B cell (primary cell): ENCODE results near the gene ELL. TPM values are rescaled to one million over a fixed set of nuclear protein-coding genes. Genes with fewer than 3 reads are reported as not detected.

ENCODE experiments used
- ATAC-seq: fragments of 200-7000 bp; cut with Tn5 transposase; one replicate; pipeline ENCODE4 v1.10.0; 2021; ENCODE audit warnings: low read depth, mild to moderate bottlenecking, moderate number of reproducible peaks, moderate library complexity
- CTCF ChIA-PET: fragments of 350-600 bp; sonication (Branson Sonifier 250); formaldehyde crosslinking; loops from one replicate; lab custom pipeline; 2021; ENCODE audit warnings: antibody characterized with exemption, inconsistent platforms; lab: Charles Lee
- POLR2A ChIA-PET: fragments of 350-600 bp; sonication (Branson Sonifier 250); formaldehyde crosslinking; loops from one replicate; lab custom pipeline; 2021; ENCODE audit warnings: antibody characterized with exemption; lab: Charles Lee
- DNase-seq: peaks from one replicate; pipeline ENCODE4 v3.0.0; 2013
- H2AFZ ChIP-seq: 2 replicates; pipeline ENCODE4 v1.6.1; 2012; ENCODE audit warnings: mild to moderate bottlenecking, low read depth, low read length; ENCODE audit not compliant: insufficient read depth, poor library complexity, severe bottlenecking
- H3K27ac ChIP-seq, 2 donors: 1 replicate in 1 of 2; 2 replicates in 1 of 2; pipeline ENCODE4 v1.5.1; 2012 to 2013; ENCODE audit warnings: low read length in 2 of 2, mild to moderate bottlenecking in 2 of 2, moderate library complexity in 1 of 2
- H3K27me3 ChIP-seq, 4 experiments: fragments of 200-600 bp in 1 of 4; sonication (generic) in 1 of 4; replicated peaks in 1 of 4; 1 replicate in 2 of 4; 2 replicates in 2 of 4; pipeline versions ENCODE4 v1.6.1 to v1.7.0; 2013 to 2016; ENCODE audit warnings: low read length in 3 of 4, mild to moderate bottlenecking in 2 of 4, mixed read lengths in 1 of 4, moderate library complexity in 1 of 4; ENCODE audit not compliant: insufficient read depth in 4 of 4, control insufficient read depth in 3 of 4; ENCODE audit errors: control extremely low read depth in 1 of 4
- H3K36me3 ChIP-seq, 2 experiments: replicated peaks in 1 of 2; 1 replicate in 1 of 2; 2 replicates in 1 of 2; pipeline versions ENCODE4 v1.6.1 to v1.7.1; 2013; ENCODE audit warnings: low read length in 1 of 2; ENCODE audit not compliant: insufficient read depth in 2 of 2, control insufficient read depth in 1 of 2; ENCODE audit errors: control extremely low read depth in 1 of 2, extremely low read depth in 1 of 2
- H3K4me1 ChIP-seq, 2 donors: fragments of 200-600 bp in 1 of 2; sonication (generic) in 1 of 2; 1 replicate in 1 of 2; 2 replicates in 1 of 2; pipeline versions ENCODE4 v1.5.1 to v1.6.1; 2013 to 2017; ENCODE audit warnings: low read length in 2 of 2; ENCODE audit not compliant: control insufficient read depth in 2 of 2, insufficient read depth in 2 of 2
- H3K4me2 ChIP-seq: replicated peaks from 2 replicates; pipeline ENCODE3; 2012; ENCODE audit warnings: mild to moderate bottlenecking, low read depth, low read length; ENCODE audit not compliant: poor library complexity, severe bottlenecking
- H3K4me3 ChIP-seq, 5 experiments: fragments of 200-600 bp in 1 of 5; sonication (generic) in 1 of 5; 1 replicate in 3 of 5; 2 replicates in 2 of 5; pipeline versions ENCODE4 v1.5.1 to v1.7.0; 2011 to 2016; ENCODE audit warnings: low read length in 4 of 5, mild to moderate bottlenecking in 4 of 5, low read depth in 2 of 5, control low read depth in 1 of 5, moderate library complexity in 1 of 5; ENCODE audit not compliant: insufficient read depth in 1 of 5; ENCODE audit errors: control extremely low read depth in 1 of 5, extremely low read depth in 1 of 5
- H3K79me2 ChIP-seq: fragments of 200-600 bp; sonication (generic); one replicate; pipeline ENCODE4 v1.6.0; 2016; ENCODE audit warnings: low read length; ENCODE audit not compliant: control insufficient read depth, insufficient read depth
- H3K9ac ChIP-seq: fragments of 200-600 bp; sonication (generic); 2 replicates; pipeline ENCODE4 v1.6.1; 2017; ENCODE audit warnings: mild to moderate bottlenecking, low read length, moderate library complexity
- H3K9me3 ChIP-seq, 3 donors: one replicate each; pipeline versions ENCODE4 v1.6.1 to v1.7.1; 2013; ENCODE audit warnings: low read length in 2 of 3; ENCODE audit not compliant: control insufficient read depth in 2 of 3, insufficient read depth in 1 of 3; ENCODE audit errors: control extremely low read depth in 1 of 3
- H4K20me1 ChIP-seq: 2 replicates; pipeline ENCODE4 v1.6.0; 2012; ENCODE audit warnings: mild to moderate bottlenecking, low read length; ENCODE audit not compliant: insufficient read depth, control insufficient read depth, poor library complexity, severe bottlenecking
- H3K27ac Mint-ChIP-seq: one replicate; pipeline ENCODE4 v1.8.0; 2021; ENCODE audit warnings: mixed read lengths
- H3K27me3 Mint-ChIP-seq: one replicate; pipeline ENCODE4 v1.8.0; 2021; ENCODE audit warnings: mixed read lengths
- H3K4me1 Mint-ChIP-seq: one replicate; pipeline ENCODE4 v1.8.0; 2021; ENCODE audit warnings: mixed read lengths
- H3K4me3 Mint-ChIP-seq: one replicate; pipeline ENCODE4 v1.8.0; 2021; ENCODE audit warnings: mixed read lengths
- H3K9me3 Mint-ChIP-seq: one replicate; pipeline ENCODE4 v1.8.0; 2022; ENCODE audit warnings: mixed read lengths; ENCODE audit not compliant: insufficient read depth
- EZH2 ChIP-seq: IDR thresholded peaks from 2 replicates; pipeline ENCODE4 v1.6.1; 2012; ENCODE audit warnings: borderline replicate concordance, low read depth, mild to moderate bottlenecking, moderate library complexity, low read length; ENCODE audit not compliant: insufficient read depth, poor library complexity, severe bottlenecking
- WGBS: methylation state at CpG from one replicate; pipeline ENCODE4 v1.1.5; 2013; ENCODE audit warnings: missing lambda C conversion rate; ENCODE audit not compliant: insufficient coverage; 5-methylcytosine and 5-hydroxymethylcytosine counted together
- intact Hi-C: fragments of 100-400 bp; cut with micrococcal nuclease; formaldehyde crosslinking; loops from one replicate; pipeline ENCODE4 v1.10.0; 2022
- polyA plus RNA-seq: library from polyadenylated mRNA; depleted of rRNA; stranded (reverse); fragments of >200 nt; gene quantifications from 2 replicates; pipeline ENCODE4 v1.2.3, GENCODE V29; 2012
- total RNA-seq, 2 donors: library from RNA; stranded (reverse); fragments of 120-200 nt in 1 of 2; gene quantifications; 1 replicate in 1 of 2; 2 replicates in 1 of 2; pipeline versions ENCODE4 v1.2.3 to v1.2.4, GENCODE V29; 2013 to 2022
- TF ChIP-seq, protein P1 (sequence below): fragments of 200-600 bp; IDR thresholded peaks from one replicate; pipeline ENCODE4 v1.8.0; 2022; ENCODE audit warnings: antibody characterized with exemption, mild to moderate bottlenecking

ELL gene
- total and polyA plus RNA-seq, 2 donors (not counting 1 experiment from before 2014, with no cell fraction given), result 21.2 to 31.4 TPM

GRCh38 chr19:18508585-18508984 lies 13.3 kb downstream of the ELL start:
- ChIA-PET POLR2A (no interaction called here), CTCF (interaction anchor here (0.6 to 2.5 kb wide), 2 partner anchors 11 to 339 kb away, joined by 3 to 7 read pairs; no protein-coding TSS in a partner anchor)
- WGBS, result 86% methylated on average over 5 of the region's 7 CpGs
- H3K4me3 ChIP-seq, result no peak overlapping the region
- H4K20me1 ChIP-seq, result peaks cover 96% of the 10 kb centered on the region
- no peaks in the 10 kb centered on the region for H3K9me3 Mint-ChIP-seq
- H3K9ac ChIP-seq, result no peak overlapping the region
- no peak for ATAC-seq
- intact Hi-C loops, result no loop called here
- H3K36me3 ChIP-seq, result peaks cover 0 to 5% of the 10 kb centered on the region in 2 experiments
- H3K4me3 Mint-ChIP-seq, result no peak overlapping the region
- H3K4me2 ChIP-seq, result no peak overlapping the region
- peaks cover 4 to 45% of the 10 kb centered on the region in 2 donors for H3K4me1 ChIP-seq
- DNase-seq, result no peak
- no peak overlapping the region for H2AFZ ChIP-seq
- peaks cover 100% of the 10 kb centered on the region for H3K79me2 ChIP-seq
- TF ChIP-seq EZH2, result no peak
- TF ChIP-seq, protein P1, sequence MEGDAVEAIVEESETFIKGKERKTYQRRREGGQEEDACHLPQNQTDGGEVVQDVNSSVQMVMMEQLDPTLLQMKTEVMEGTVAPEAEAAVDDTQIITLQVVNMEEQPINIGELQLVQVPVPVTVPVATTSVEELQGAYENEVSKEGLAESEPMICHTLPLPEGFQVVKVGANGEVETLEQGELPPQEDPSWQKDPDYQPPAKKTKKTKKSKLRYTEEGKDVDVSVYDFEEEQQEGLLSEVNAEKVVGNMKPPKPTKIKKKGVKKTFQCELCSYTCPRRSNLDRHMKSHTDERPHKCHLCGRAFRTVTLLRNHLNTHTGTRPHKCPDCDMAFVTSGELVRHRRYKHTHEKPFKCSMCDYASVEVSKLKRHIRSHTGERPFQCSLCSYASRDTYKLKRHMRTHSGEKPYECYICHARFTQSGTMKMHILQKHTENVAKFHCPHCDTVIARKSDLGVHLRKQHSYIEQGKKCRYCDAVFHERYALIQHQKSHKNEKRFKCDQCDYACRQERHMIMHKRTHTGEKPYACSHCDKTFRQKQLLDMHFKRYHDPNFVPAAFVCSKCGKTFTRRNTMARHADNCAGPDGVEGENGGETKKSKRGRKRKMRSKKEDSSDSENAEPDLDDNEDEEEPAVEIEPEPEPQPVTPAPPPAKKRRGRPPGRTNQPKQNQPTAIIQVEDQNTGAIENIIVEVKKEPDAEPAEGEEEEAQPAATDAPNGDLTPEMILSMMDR, result no peak
- no peaks in the 10 kb centered on the region for H3K27me3 ChIP-seq
- no peaks in the 10 kb centered on the region for H3K27me3 Mint-ChIP-seq
- no peak overlapping the region for H3K27ac ChIP-seq
- no peak overlapping the region for H3K27ac Mint-ChIP-seq
- no peaks in the 10 kb centered on the region for H3K9me3 ChIP-seq
- peaks cover 65% of the 10 kb centered on the region for H3K4me1 Mint-ChIP-seq

DNA sequence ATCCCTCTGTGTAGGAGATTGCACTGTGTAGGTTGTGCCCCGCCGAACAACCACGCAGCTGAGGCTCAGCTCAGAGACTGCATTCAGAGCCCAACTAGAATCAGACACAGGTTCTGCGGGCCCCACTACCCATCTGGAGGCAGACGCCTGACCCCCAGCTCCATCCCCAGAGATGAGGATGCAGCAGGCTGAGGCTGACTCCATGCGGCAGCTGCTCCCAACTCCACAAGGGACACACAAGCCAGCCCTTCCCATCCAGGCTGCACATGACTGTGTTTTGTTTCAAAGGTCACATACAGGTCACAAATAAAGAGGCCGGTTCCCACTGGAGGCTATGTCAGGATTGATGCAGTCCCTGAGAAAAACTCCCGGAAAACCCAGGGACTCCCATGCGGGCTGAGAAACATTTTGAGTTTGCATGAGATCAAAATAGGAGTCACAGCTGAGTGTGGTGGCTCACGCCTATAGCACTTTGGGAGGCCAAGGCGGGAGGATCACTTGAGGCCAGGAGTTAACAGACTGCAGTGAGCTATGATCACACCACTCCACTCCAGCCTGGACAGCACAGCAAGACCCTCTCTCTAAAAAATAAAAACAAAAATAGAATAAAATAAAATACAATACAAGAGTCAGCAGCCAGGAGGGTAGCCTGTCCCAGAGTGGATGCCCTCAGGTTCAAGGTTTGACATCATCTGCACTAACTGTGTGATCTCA lies 14.0 kb downstream of the ELL start:
- peaks cover 67% of the 10 kb centered on the region for H3K4me1 Mint-ChIP-seq
- Histone ChIP-seq H3K36me3 (peaks cover 0 to 5% of the 10 kb centered on the region in 2 experiments), H3K4me2 (no peak overlapping the region), H2AFZ (no peak overlapping the region), H3K9ac (no peak overlapping the region), H3K27me3 (no peaks in the 10 kb centered on the region), H3K9me3 (no peaks in the 10 kb centered on the region), H4K20me1 (peaks cover 98% of the 10 kb centered on the region), H3K27ac (no peak overlapping the region), H3K4me3 (no peak overlapping the region), H3K4me1 (peaks cover 11 to 52% of the 10 kb centered on the region in 2 donors), H3K79me2 (peaks cover 100% of the 10 kb centered on the region)
- 92% methylated on average over 8 of the region's 11 CpGs for WGBS
- ATAC-seq, result no peak
- H3K9me3 Mint-ChIP-seq, result no peaks in the 10 kb centered on the region
- no peak overlapping the region for H3K27ac Mint-ChIP-seq
- no peak for DNase-seq
- CTCF ChIA-PET, result interaction anchor here (0.6 to 1.5 kb wide), 2 partner anchors 12 kb away, joined by 3 to 5 read pairs; no protein-coding TSS in a partner anchor
- POLR2A ChIA-PET, result no interaction called here
- no peak overlapping the region for H3K4me3 Mint-ChIP-seq
- intact Hi-C loops, result no loop called here
- TF ChIP-seq EZH2, result no peak
- no peaks in the 10 kb centered on the region for H3K27me3 Mint-ChIP-seq
